HG03175 (cell line): ENCODE results near the gene CROCC2.

ENCODE experiments used
- ATAC-seq: cut with Tn5 transposase; IDR thresholded peaks from one replicate; pipeline ENCODE4 v1.9.1; 2021; ENCODE audit warnings: mild to moderate bottlenecking, moderate library complexity; ENCODE audit not compliant: unreplicated experiment

The CROCC2 gene

GRCh38 chr2:241031436-241032165 lies 125.5 kb downstream of the CROCC2 start:
- no peak for ATAC-seq

- ATAC-seq: no peak
Measured at GRCh38 chr2:241033336-241033987, 127.3 kb downstream of the CROCC2 start.

GRCh38 chr2:241033994-241034393 lies 127.9 kb downstream of the CROCC2 start:
- ATAC-seq: no peak

- no peak for ATAC-seq
Measured at GRCh38 chr2:241034490-241035141, 128.5 kb downstream of the CROCC2 start.

- ATAC-seq: no peak
Measured at GRCh38 chr2:241035142-241035817, 129.1 kb downstream of the CROCC2 start.

GRCh38 chr2:241035818-241036396 lies 129.8 kb downstream of the CROCC2 start:
- peak; percentile 7 for ATAC-seq

- ATAC-seq: peak; percentile 75
Measured at GRCh38 chr2:241036397-241036963, 130.3 kb downstream of the CROCC2 start.

GRCh38 chr2:241036964-241037421 lies 130.9 kb downstream of the CROCC2 start:
- ATAC-seq: peak; percentile 13

GRCh38 chr2:241037498-241037897 lies 131.4 kb downstream of the CROCC2 start:
- no peak for ATAC-seq

GRCh38 chr2:241038374-241039180 lies 132.4 kb downstream of the CROCC2 start:
- ATAC-seq: no peak

- ATAC-seq: no peak
Measured at GRCh38 chr2:241039416-241039815, 133.3 kb downstream of the CROCC2 start.

- ATAC-seq: no peak
Measured at GRCh38 chr2:241040081-241040803, 134.1 kb downstream of the CROCC2 start.

- peak; percentile 69 for ATAC-seq
Measured at GRCh38 chr2:241041589-241042158, 135.5 kb downstream of the CROCC2 start.
